CD8-positive, alpha-beta memory T cell (primary cell): ENCODE measurements around the gene PM20D2. TPM values are rescaled to one million over a fixed set of nuclear protein-coding genes. Genes with fewer than 3 reads are reported as not detected.

Experiments used
- CTCF ChIA-PET: fragments of 350-600 bp; sonication (Branson Sonifier 250); formaldehyde crosslinking; loops from one replicate; lab custom pipeline; 2021; ENCODE audit warnings: antibody characterized with exemption; lab: Charles Lee
- POLR2A ChIA-PET: fragments of 350-600 bp; sonication (Branson Sonifier 250); formaldehyde crosslinking; loops from one replicate; lab custom pipeline; 2021; ENCODE audit warnings: antibody characterized with exemption; lab: Charles Lee
- DNase-seq, 5 donors: peaks; one replicate each; pipeline versions ENCODE4 v3.0.0 to v3.0.0-alpha.2; 2020 to 2022; ENCODE audit warnings: mixed read lengths in 1 of 5
- H3K27ac ChIP-seq: one replicate; pipeline ENCODE4 v1.7.0; 2013; ENCODE audit warnings: low read depth, mild to moderate bottlenecking, low read length, moderate library complexity
- H3K27me3 ChIP-seq: 2 replicates; pipeline ENCODE4 v1.7.0; 2013; ENCODE audit warnings: low read length, mild to moderate bottlenecking; ENCODE audit not compliant: insufficient read depth, poor library complexity, severe bottlenecking
- H3K36me3 ChIP-seq: 2 replicates; pipeline ENCODE4 v1.7.0; 2013; ENCODE audit warnings: mild to moderate bottlenecking, low read length, moderate library complexity; ENCODE audit not compliant: insufficient read depth
- H3K4me1 ChIP-seq: 2 replicates; pipeline ENCODE4 v1.7.0; 2013; ENCODE audit warnings: mild to moderate bottlenecking, low read length, moderate library complexity; ENCODE audit not compliant: insufficient read depth
- H3K4me3 ChIP-seq: 2 replicates; pipeline ENCODE4 v1.7.0; 2013; ENCODE audit warnings: mild to moderate bottlenecking, low read length
- H3K9me3 ChIP-seq: 2 replicates; pipeline ENCODE4 v1.7.0; 2013; ENCODE audit warnings: mild to moderate bottlenecking, low read length
- H3K27ac Mint-ChIP-seq, 8 donors: one replicate each; pipeline ENCODE4 v1.8.0; 2020 to 2021; ENCODE audit warnings: mixed read lengths in 8 of 8, mild to moderate bottlenecking in 6 of 8, inconsistent platforms in 3 of 8, moderate library complexity in 3 of 8
- H3K27me3 Mint-ChIP-seq, 2 donors: one replicate each; pipeline ENCODE4 v1.8.0; 2020 to 2021; ENCODE audit warnings: mixed read lengths in 2 of 2, mild to moderate bottlenecking in 1 of 2, moderate library complexity in 1 of 2
- H3K36me3 Mint-ChIP-seq, 3 donors: one replicate each; pipeline ENCODE4 v1.8.0; 2020 to 2021; ENCODE audit warnings: mixed read lengths in 3 of 3, inconsistent platforms in 1 of 3, mild to moderate bottlenecking in 1 of 3
- H3K4me1 Mint-ChIP-seq, 3 donors: one replicate each; pipeline ENCODE4 v1.8.0; 2020 to 2021; ENCODE audit warnings: mixed read lengths in 3 of 3, inconsistent platforms in 1 of 3, mild to moderate bottlenecking in 1 of 3
- H3K4me3 Mint-ChIP-seq, 7 donors: one replicate each; pipeline ENCODE4 v1.8.0; 2020 to 2021; ENCODE audit warnings: mixed read lengths in 7 of 7, mild to moderate bottlenecking in 6 of 7, moderate library complexity in 4 of 7, inconsistent platforms in 2 of 7
- H3K9me3 Mint-ChIP-seq, 5 donors: one replicate each; pipeline ENCODE4 v1.8.0; 2020 to 2022; ENCODE audit warnings: mixed read lengths in 5 of 5, mild to moderate bottlenecking in 3 of 5, moderate library complexity in 2 of 5, inconsistent platforms in 1 of 5
- polyA plus RNA-seq: library from polyadenylated mRNA; unstranded; fragments of 300-500 nt; fragmentation: Illumina TruSeq; gene quantifications from one replicate; pipeline ENCODE4 v1.2.3, GENCODE V29; 2021
- total RNA-seq, 2 experiments: library from RNA; stranded (reverse); gene quantifications; one replicate each; pipeline ENCODE4 v1.2.3, GENCODE V29; 2021

The PM20D2 gene
- total and polyA plus RNA-seq, 3 experiments from 2014 or later = 8.8 to 18.7 (median 17.6) TPM

DNA sequence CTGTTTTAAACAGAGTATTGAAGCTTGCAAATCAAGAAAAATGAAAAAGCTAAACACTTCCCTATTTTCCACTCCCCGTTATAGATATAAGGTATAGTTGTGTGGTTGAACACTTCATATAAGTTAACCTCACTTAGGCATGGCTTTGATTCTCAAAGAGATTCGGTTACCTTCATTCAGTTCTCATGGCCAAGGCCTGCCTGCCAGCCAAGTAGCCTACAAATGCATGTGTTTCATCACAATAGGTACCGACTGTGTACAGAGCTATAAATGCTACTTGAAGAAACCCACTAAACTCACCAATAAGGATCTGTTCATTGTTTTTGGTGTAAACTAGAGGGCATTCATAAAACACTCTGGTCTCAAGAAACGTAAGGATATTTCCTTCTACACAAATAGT is 27.8 kb downstream of the PM20D2 start:
- H3K27me3 ChIP-seq = no peaks in the 10 kb centered on the region
- no peak overlapping the region for H3K4me3 Mint-ChIP-seq
- no peaks in the 10 kb centered on the region for H3K4me1 ChIP-seq
- H3K9me3 ChIP-seq = no peaks in the 10 kb centered on the region
- H3K36me3 ChIP-seq = no peaks in the 10 kb centered on the region
- H3K27ac Mint-ChIP-seq = no peak overlapping the region
- DNase-seq = no peak
- CTCF ChIA-PET = no interaction called here
- H3K9me3 Mint-ChIP-seq = no peaks in the 10 kb centered on the region
- H3K27me3 Mint-ChIP-seq = peaks cover 0 to 7% of the 10 kb centered on the region in 2 donors
- H3K27ac ChIP-seq = no peak overlapping the region
- no peaks in the 10 kb centered on the region for H3K4me1 Mint-ChIP-seq
- no peak overlapping the region for H3K4me3 ChIP-seq
- H3K36me3 Mint-ChIP-seq = no peaks in the 10 kb centered on the region
- POLR2A ChIA-PET = no interaction called here

GRCh38 chr6:89180112-89180511 is 34.3 kb downstream of the PM20D2 start:
- Mint-ChIP-seq H3K36me3 (peaks cover 0 to 6% (median 0%) of the 10 kb centered on the region in 3 donors), H3K9me3 (peaks cover 0 to 1% (median 0%) of the 10 kb centered on the region in 5 donors), H3K27me3 (peaks cover 0 to 41% of the 10 kb centered on the region in 2 donors), H3K4me3 (no peak overlapping the region), H3K27ac (no peak overlapping the region), H3K4me1 (no peaks in the 10 kb centered on the region)
- Histone ChIP-seq H3K4me3 (no peak overlapping the region), H3K9me3 (no peaks in the 10 kb centered on the region), H3K27me3 (no peaks in the 10 kb centered on the region), H3K4me1 (no peaks in the 10 kb centered on the region), H3K36me3 (no peaks in the 10 kb centered on the region), H3K27ac (no peak overlapping the region)
- CTCF ChIA-PET = no interaction called here
- POLR2A ChIA-PET = no interaction called here
- no peak for DNase-seq

- Histone ChIP-seq H3K9me3 (no peaks in the 10 kb centered on the region), H3K4me3 (no peak overlapping the region), H3K4me1 (no peaks in the 10 kb centered on the region), H3K27ac (no peak overlapping the region), H3K27me3 (no peaks in the 10 kb centered on the region), H3K36me3 (no peaks in the 10 kb centered on the region)
- DNase-seq = no peak
- no peak overlapping the region for H3K4me3 Mint-ChIP-seq
- peaks cover 0 to 1% (median 0%) of the 10 kb centered on the region in 5 donors for H3K9me3 Mint-ChIP-seq
- no peak overlapping the region for H3K27ac Mint-ChIP-seq
- peaks cover 0 to 6% (median 0%) of the 10 kb centered on the region in 3 donors for H3K36me3 Mint-ChIP-seq
- H3K4me1 Mint-ChIP-seq = no peaks in the 10 kb centered on the region
- peaks cover 7 to 41% of the 10 kb centered on the region in 2 donors for H3K27me3 Mint-ChIP-seq
- ChIA-PET CTCF (no interaction called here), POLR2A (no interaction called here)
Observed at GRCh38 chr6:89180971-89181370, 35.1 kb downstream of the PM20D2 start.

DNA sequence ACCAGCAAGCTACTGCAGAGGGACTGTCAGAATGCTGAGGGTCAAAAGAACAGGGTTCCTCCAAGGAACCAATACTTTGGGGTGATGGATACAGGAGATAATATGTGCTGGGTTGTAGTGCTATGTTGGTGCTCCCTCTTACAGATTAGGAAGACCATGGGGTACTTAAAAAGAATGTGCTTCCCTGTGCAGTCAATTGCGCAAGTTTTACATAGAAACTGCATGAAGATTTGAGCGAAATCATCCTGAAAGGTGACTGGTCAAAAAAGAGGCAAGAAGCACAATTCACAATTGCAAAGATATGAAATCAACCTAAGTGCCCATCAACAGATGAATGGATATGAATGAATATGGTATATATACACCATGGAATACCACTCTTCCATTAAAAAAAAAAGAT is 37.4 kb downstream of the PM20D2 start:
- Histone ChIP-seq H3K4me1 (no peaks in the 10 kb centered on the region), H3K27ac (no peak overlapping the region), H3K36me3 (no peaks in the 10 kb centered on the region), H3K27me3 (no peaks in the 10 kb centered on the region), H3K4me3 (no peak overlapping the region), H3K9me3 (no peaks in the 10 kb centered on the region)
- H3K27ac Mint-ChIP-seq = no peak overlapping the region
- ChIA-PET CTCF (no interaction called here), POLR2A (no interaction called here)
- no peaks in the 10 kb centered on the region for H3K4me1 Mint-ChIP-seq
- H3K27me3 Mint-ChIP-seq = peaks cover 10 to 45% of the 10 kb centered on the region in 2 donors
- no peak overlapping the region for H3K4me3 Mint-ChIP-seq
- DNase-seq = no peak
- peaks cover 0 to 1% (median 0%) of the 10 kb centered on the region in 5 donors for H3K9me3 Mint-ChIP-seq
- H3K36me3 Mint-ChIP-seq = peaks cover 0 to 6% (median 0%) of the 10 kb centered on the region in 3 donors

GRCh38 chr6:89184344-89184743 is 38.5 kb downstream of the PM20D2 start:
- CTCF ChIA-PET = no interaction called here
- POLR2A ChIA-PET = no interaction called here

GRCh38 chr6:89186762-89187161 is 40.9 kb downstream of the PM20D2 start:
- Mint-ChIP-seq H3K4me1 (no peaks in the 10 kb centered on the region), H3K27ac (no peak overlapping the region)

More at GRCh38 chr6:89184344-89184743, 38.5 kb downstream of the PM20D2 start:
- Mint-ChIP-seq H3K27me3 (peaks cover 14 to 49% of the 10 kb centered on the region in 2 donors), H3K9me3 (peaks cover 0 to 1% (median 0%) of the 10 kb centered on the region in 5 donors), H3K27ac (no peak overlapping the region), H3K4me1 (no peaks in the 10 kb centered on the region), H3K4me3 (no peak overlapping the region), H3K36me3 (peaks cover 0 to 11% (median 0%) of the 10 kb centered on the region in 3 donors)
- Histone ChIP-seq H3K4me3 (no peak overlapping the region), H3K9me3 (no peaks in the 10 kb centered on the region), H3K4me1 (no peaks in the 10 kb centered on the region), H3K27ac (no peak overlapping the region), H3K36me3 (no peaks in the 10 kb centered on the region), H3K27me3 (no peaks in the 10 kb centered on the region)
- DNase-seq = no peak

GRCh38 chr6:89187504-89187903 is 41.6 kb downstream of the PM20D2 start:
- ChIA-PET CTCF (no interaction called here), POLR2A (no interaction called here)
- no peak for DNase-seq
- no peaks in the 10 kb centered on the region for H3K4me1 ChIP-seq
- H3K27me3 ChIP-seq = no peaks in the 10 kb centered on the region
- Mint-ChIP-seq H3K36me3 (peaks cover 0 to 11% (median 0%) of the 10 kb centered on the region in 3 donors), H3K4me3 (no peak overlapping the region), H3K27ac (no peak overlapping the region), H3K9me3 (peaks cover 0 to 4% (median 0%) of the 10 kb centered on the region in 5 donors), H3K4me1 (no peaks in the 10 kb centered on the region), H3K27me3 (peaks cover 22 to 38% of the 10 kb centered on the region in 2 donors)
- no peak overlapping the region for H3K4me3 ChIP-seq
- H3K9me3 ChIP-seq = no peaks in the 10 kb centered on the region
- no peaks in the 10 kb centered on the region for H3K36me3 ChIP-seq
- no peak overlapping the region for H3K27ac ChIP-seq

More at GRCh38 chr6:89186762-89187161, 40.9 kb downstream of the PM20D2 start:
- no peaks in the 10 kb centered on the region for H3K27me3 ChIP-seq
- no peaks in the 10 kb centered on the region for H3K36me3 ChIP-seq
- no peaks in the 10 kb centered on the region for H3K4me1 ChIP-seq
- Mint-ChIP-seq H3K9me3 (no peaks in the 10 kb centered on the region), H3K4me3 (no peak overlapping the region), H3K27me3 (peaks cover 19 to 41% of the 10 kb centered on the region in 2 donors), H3K36me3 (peaks cover 0 to 11% (median 0%) of the 10 kb centered on the region in 3 donors)
- H3K9me3 ChIP-seq = no peaks in the 10 kb centered on the region
- H3K4me3 ChIP-seq = no peak overlapping the region
- CTCF ChIA-PET = no interaction called here
- POLR2A ChIA-PET = no interaction called here
- DNase-seq = no peak
- no peak overlapping the region for H3K27ac ChIP-seq

GRCh38 chr6:89190741-89191140 is 44.9 kb downstream of the PM20D2 start:
- H3K27me3 ChIP-seq = no peaks in the 10 kb centered on the region
- Mint-ChIP-seq H3K27me3 (peaks cover 20 to 27% of the 10 kb centered on the region in 2 donors), H3K4me1 (no peaks in the 10 kb centered on the region), H3K4me3 (no peak overlapping the region), H3K27ac (no peak overlapping the region), H3K9me3 (peaks cover 8 to 23% (median 19%) of the 10 kb centered on the region in 5 donors), H3K36me3 (peaks cover 0 to 11% (median 2%) of the 10 kb centered on the region in 3 donors)
- ChIA-PET POLR2A (no interaction called here), CTCF (no interaction called here)
- no peak for DNase-seq
- H3K4me1 ChIP-seq = no peaks in the 10 kb centered on the region
- no peaks in the 10 kb centered on the region for H3K9me3 ChIP-seq
- no peaks in the 10 kb centered on the region for H3K36me3 ChIP-seq
- no peak overlapping the region for H3K27ac ChIP-seq
- H3K4me3 ChIP-seq = no peak overlapping the region
